Osteoblast (primary cell): Measurements from ENCODE around the gene SMIM24. TPM values are rescaled to one million over a fixed set of nuclear protein-coding genes. Genes with fewer than 3 reads are reported as not detected.

Experiments
- DNase-seq: peaks from one replicate; pipeline ENCODE4 v3.0.0; 2011; ENCODE audit warnings: low spot score, mixed read lengths; ENCODE audit not compliant: insufficient read length; ENCODE audit errors: missing footprints
- H2AFZ ChIP-seq: 2 replicates; pipeline ENCODE4 v1.6.0; 2011; ENCODE audit warnings: mild to moderate bottlenecking, low read length
- H3K27ac ChIP-seq: 2 replicates; pipeline ENCODE4 v1.5.1; 2011; ENCODE audit warnings: mild to moderate bottlenecking, low read depth, low read length, moderate library complexity
- H3K27me3 ChIP-seq: 2 replicates; pipeline ENCODE4 v1.6.0; 2012; ENCODE audit warnings: mild to moderate bottlenecking, control low read depth, inconsistent platforms, low read length, moderate library complexity; ENCODE audit not compliant: insufficient read depth
- H3K36me3 ChIP-seq: 2 replicates; pipeline ENCODE4 v1.5.1; 2011; ENCODE audit warnings: mild to moderate bottlenecking, low read length, control low read depth, moderate library complexity; ENCODE audit not compliant: insufficient read depth
- H3K4me1 ChIP-seq: 2 replicates; pipeline ENCODE4 v1.5.1; 2011; ENCODE audit warnings: mild to moderate bottlenecking, low read length, control low read depth, moderate library complexity; ENCODE audit not compliant: insufficient read depth
- H3K4me2 ChIP-seq: 2 replicates; pipeline ENCODE4 v1.6.0; 2011; ENCODE audit warnings: mild to moderate bottlenecking, low read length; ENCODE audit not compliant: insufficient read depth
- H3K4me3 ChIP-seq: fragments of 200-600 bp; sonication (generic); 3 replicates; pipeline ENCODE4 v1.5.1; 2012; ENCODE audit warnings: mild to moderate bottlenecking, low read length, inconsistent platforms; ENCODE audit not compliant: insufficient read depth
- H3K79me2 ChIP-seq: 2 replicates; pipeline ENCODE4 v1.6.0; 2012; ENCODE audit warnings: mild to moderate bottlenecking, low read length, control low read depth, inconsistent platforms; ENCODE audit not compliant: insufficient read depth
- H3K9me3 ChIP-seq: 2 replicates; pipeline ENCODE4 v1.5.1; 2011; ENCODE audit warnings: low read depth, low read length, control low read depth
- H4K20me1 ChIP-seq: 2 replicates; pipeline ENCODE4 v1.6.0; 2012; ENCODE audit warnings: mild to moderate bottlenecking, low read length, control low read depth; ENCODE audit not compliant: insufficient read depth
- CTCF ChIP-seq: IDR thresholded peaks from 2 replicates; pipeline ENCODE4 v1.5.1; 2011; ENCODE audit warnings: mild to moderate bottlenecking, low read depth, low read length, moderate library complexity; ENCODE audit errors: extremely low read depth
- total RNA-seq: library from RNA; depleted of rRNA; stranded (reverse); fragments of >200 nt; gene quantifications from 2 replicates; pipeline ENCODE4 v1.2.3, GENCODE V29; 2012

Gene SMIM24
- total RNA-seq, 1 donor = not detected

- H3K36me3 ChIP-seq = peaks cover 42% of the 10 kb centered on the region
- DNase-seq = no peak
- peaks cover 60% of the 10 kb centered on the region for H4K20me1 ChIP-seq
- no peak overlapping the region for H3K4me3 ChIP-seq
- H3K4me1 ChIP-seq = no peaks in the 10 kb centered on the region
- no peak for TF ChIP-seq CTCF
- no peak overlapping the region for H2AFZ ChIP-seq
- peaks cover 65% of the 10 kb centered on the region for H3K79me2 ChIP-seq
- H3K9me3 ChIP-seq = no peaks in the 10 kb centered on the region
- H3K27ac ChIP-seq = no peak overlapping the region
- H3K4me2 ChIP-seq = no peak overlapping the region
- no peaks in the 10 kb centered on the region for H3K27me3 ChIP-seq
Observed at GRCh38 chr19:3524078-3524842, 43.9 kb upstream of the SMIM24 start.

GRCh38 chr19:3523361-3524077 is 43.2 kb upstream of the SMIM24 start:
- H4K20me1 ChIP-seq = peaks cover 66% of the 10 kb centered on the region
- H3K4me2 ChIP-seq = no peak overlapping the region
- no peak overlapping the region for H3K27ac ChIP-seq
- no peak overlapping the region for H2AFZ ChIP-seq
- no peak for TF ChIP-seq CTCF
- no peak for DNase-seq
- H3K36me3 ChIP-seq = peaks cover 44% of the 10 kb centered on the region
- peaks cover 70% of the 10 kb centered on the region for H3K79me2 ChIP-seq
- H3K9me3 ChIP-seq = no peaks in the 10 kb centered on the region
- H3K4me1 ChIP-seq = no peaks in the 10 kb centered on the region
- no peaks in the 10 kb centered on the region for H3K27me3 ChIP-seq
- no peak overlapping the region for H3K4me3 ChIP-seq

GRCh38 chr19:3522421-3523360 is 42.4 kb upstream of the SMIM24 start:
- H3K9me3 ChIP-seq = no peaks in the 10 kb centered on the region
- no peak overlapping the region for H2AFZ ChIP-seq
- peaks cover 77% of the 10 kb centered on the region for H3K79me2 ChIP-seq
- TF ChIP-seq CTCF = no peak
- no peak overlapping the region for H3K4me2 ChIP-seq
- H4K20me1 ChIP-seq = peaks cover 65% of the 10 kb centered on the region
- no peak overlapping the region for H3K27ac ChIP-seq
- H3K27me3 ChIP-seq = no peaks in the 10 kb centered on the region
- no peak overlapping the region for H3K4me3 ChIP-seq
- no peaks in the 10 kb centered on the region for H3K4me1 ChIP-seq
- no peak for DNase-seq
- H3K36me3 ChIP-seq = peaks cover 36% of the 10 kb centered on the region
